ENCODE data around the gene UBE2V1.

The UBE2V1 gene

GRCh38 chr20:50050660-50051308 is 62.2 kb downstream of the UBE2V1 start:
- no peak for TF ChIP-seq TEAD4 (IDR thresholded peaks at IDR 0.05)
- TF ChIP-seq CREB1 (IDR thresholded peaks at IDR 0.05; ENCODE audit: low read depth): no peak
- no peak for TF ChIP-seq EP300 (IDR thresholded peaks at IDR 0.05; ENCODE audit: borderline replicate concordance)
- no peak for TF ChIP-seq RAD21 (IDR thresholded peaks at IDR 0.05; ENCODE audit: low read depth)
- TF ChIP-seq NFIC (IDR thresholded peaks at IDR 0.05): no peak
- TF ChIP-seq EGR1 (IDR thresholded peaks at IDR 0.05): no peak
- TF ChIP-seq CEBPB (IDR thresholded peaks at IDR 0.05): no peak
- TF ChIP-seq REST (IDR thresholded peaks at IDR 0.05; ENCODE audit: low read depth): no peak
- TF ChIP-seq ZBTB7A (IDR thresholded peaks at IDR 0.05; ENCODE audit: low read depth): no peak
- TF ChIP-seq, protein P1, sequence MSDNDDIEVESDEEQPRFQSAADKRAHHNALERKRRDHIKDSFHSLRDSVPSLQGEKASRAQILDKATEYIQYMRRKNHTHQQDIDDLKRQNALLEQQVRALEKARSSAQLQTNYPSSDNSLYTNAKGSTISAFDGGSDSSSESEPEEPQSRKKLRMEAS (IDR thresholded peaks at IDR 0.05): no peak
- no peak for TF ChIP-seq TAF1 (IDR thresholded peaks at IDR 0.05; ENCODE audit: low read depth)
- TF ChIP-seq, protein P2, sequence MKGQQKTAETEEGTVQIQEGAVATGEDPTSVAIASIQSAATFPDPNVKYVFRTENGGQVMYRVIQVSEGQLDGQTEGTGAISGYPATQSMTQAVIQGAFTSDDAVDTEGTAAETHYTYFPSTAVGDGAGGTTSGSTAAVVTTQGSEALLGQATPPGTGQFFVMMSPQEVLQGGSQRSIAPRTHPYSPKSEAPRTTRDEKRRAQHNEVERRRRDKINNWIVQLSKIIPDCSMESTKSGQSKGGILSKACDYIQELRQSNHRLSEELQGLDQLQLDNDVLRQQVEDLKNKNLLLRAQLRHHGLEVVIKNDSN (IDR thresholded peaks at IDR 0.05): no peak
- no peak for TF ChIP-seq YY1 (IDR thresholded peaks at IDR 0.05; ENCODE audit: low read depth)
- no peak for TF ChIP-seq TCF12 (IDR thresholded peaks at IDR 0.05; ENCODE audit: low read depth)
- TF ChIP-seq FOXM1 (IDR thresholded peaks at IDR 0.05; ENCODE audit: borderline replicate concordance, low read depth): no peak

GRCh38 chr20:50050214-50050613 is 62.7 kb downstream of the UBE2V1 start:
- no peak for TF ChIP-seq RAD21 (IDR thresholded peaks at IDR 0.05; ENCODE audit: low read depth)
- TF ChIP-seq EGR1 (IDR thresholded peaks at IDR 0.05): no peak
- no peak for TF ChIP-seq ZBTB7A (IDR thresholded peaks at IDR 0.05; ENCODE audit: low read depth)
- TF ChIP-seq YY1 (IDR thresholded peaks at IDR 0.05; ENCODE audit: low read depth): no peak
- no peak for TF ChIP-seq CREB1 (IDR thresholded peaks at IDR 0.05; ENCODE audit: low read depth)
- no peak for TF ChIP-seq TCF12 (IDR thresholded peaks at IDR 0.05; ENCODE audit: low read depth)
- TF ChIP-seq NFIC (IDR thresholded peaks at IDR 0.05): no peak
- TF ChIP-seq, protein P1 (IDR thresholded peaks at IDR 0.05): no peak
- no peak for TF ChIP-seq EP300 (IDR thresholded peaks at IDR 0.05; ENCODE audit: borderline replicate concordance)
- no peak for TF ChIP-seq CEBPB (IDR thresholded peaks at IDR 0.05)
- TF ChIP-seq REST (IDR thresholded peaks at IDR 0.05; ENCODE audit: low read depth): no peak
- no peak for TF ChIP-seq TAF1 (IDR thresholded peaks at IDR 0.05; ENCODE audit: low read depth)
- TF ChIP-seq FOXM1 (IDR thresholded peaks at IDR 0.05; ENCODE audit: borderline replicate concordance, low read depth): no peak
- no peak for TF ChIP-seq TEAD4 (IDR thresholded peaks at IDR 0.05)
- TF ChIP-seq, protein P2 (IDR thresholded peaks at IDR 0.05): no peak

DNA sequence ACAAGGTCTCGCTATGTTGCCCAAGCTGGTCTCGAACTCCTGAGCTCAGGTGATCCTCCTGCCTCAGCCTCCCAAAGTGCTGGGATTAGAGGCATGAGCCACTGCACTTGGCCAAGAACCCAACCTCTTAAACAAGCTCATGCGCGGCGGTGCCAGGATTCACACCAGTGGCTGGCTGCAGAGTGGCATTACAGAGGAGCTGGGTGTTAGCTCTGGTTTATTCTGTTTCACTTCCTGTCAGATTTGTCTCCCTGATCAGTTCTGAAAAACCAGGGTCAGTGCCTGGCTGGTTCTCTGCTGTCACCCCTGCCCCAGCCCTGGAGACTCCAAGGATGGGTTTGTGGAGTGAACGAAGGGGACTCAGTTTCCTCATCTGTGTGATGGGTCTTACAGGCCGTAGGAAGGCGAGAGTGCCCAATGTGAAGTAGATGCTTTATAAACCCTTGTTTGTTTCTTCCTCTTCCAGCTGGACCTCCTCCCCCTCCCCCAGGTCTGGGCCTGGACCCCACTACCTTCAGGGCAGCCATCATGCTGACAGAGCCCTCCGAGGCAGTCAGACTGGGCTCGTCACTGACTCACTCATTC is 63.4 kb downstream of the UBE2V1 start:
- TF ChIP-seq RAD21 (IDR thresholded peaks at IDR 0.05; ENCODE audit: low read depth) (no peak), REST (IDR thresholded peaks at IDR 0.05; ENCODE audit: low read depth) (no peak), TAF1 (IDR thresholded peaks at IDR 0.05; ENCODE audit: low read depth) (no peak), FOXM1 (IDR thresholded peaks at IDR 0.05; ENCODE audit: borderline replicate concordance, low read depth) (no peak), TEAD4 (IDR thresholded peaks at IDR 0.05) (no peak), CEBPB (IDR thresholded peaks at IDR 0.05) (no peak), EGR1 (IDR thresholded peaks at IDR 0.05) (no peak), EP300 (IDR thresholded peaks at IDR 0.05; ENCODE audit: borderline replicate concordance) (no peak), ZBTB7A (IDR thresholded peaks at IDR 0.05; ENCODE audit: low read depth) (no peak), CREB1 (IDR thresholded peaks at IDR 0.05; ENCODE audit: low read depth) (no peak), NFIC (IDR thresholded peaks at IDR 0.05) (no peak), TCF12 (IDR thresholded peaks at IDR 0.05; ENCODE audit: low read depth) (no peak), YY1 (IDR thresholded peaks at IDR 0.05; ENCODE audit: low read depth) (no peak)
- TF ChIP-seq, protein P1 (IDR thresholded peaks at IDR 0.05): no peak
- TF ChIP-seq, protein P2 (IDR thresholded peaks at IDR 0.05): no peak

Data from Ishikawa (cell line).